GM19025 (cell line): ENCODE data around the gene PLPPR5.
"Not testable (repeated sequence)": the region's sequence is repeated elsewhere in the genome, so short reads cannot be mapped to it uniquely, and the experiment has no call there.

Experiments
- ATAC-seq: cut with Tn5 transposase; IDR thresholded peaks from one replicate; pipeline ENCODE4 v1.9.1; 2021; ENCODE audit warnings: mild to moderate bottlenecking, low read depth, moderate library complexity; ENCODE audit not compliant: unreplicated experiment

The PLPPR5 gene

GRCh38 chr1:99004861-99005442 is at the start of gene PLPPR5:
TSS of gene PLPPR5 (minus strand) at chr1:99004861. CDS start at chr1:99004671, 190 bp downstream.
- no peak for ATAC-seq

GRCh38 chr1:99051611-99052283 is 47.1 kb upstream of the PLPPR5 start:
- ATAC-seq, result no peak

- no peak for ATAC-seq
Measured at GRCh38 chr1:99049745-99050144, 45.1 kb upstream of the PLPPR5 start.

- ATAC-seq, result not testable (repeated sequence)
Measured at GRCh38 chr1:99036746-99037145, 32.1 kb upstream of the PLPPR5 start.

GRCh38 chr1:99018313-99018712 is 13.7 kb upstream of the PLPPR5 start:
- no peak for ATAC-seq

- no peak for ATAC-seq
Measured at GRCh38 chr1:99017655-99018054, 13.0 kb upstream of the PLPPR5 start.

GRCh38 chr1:99010679-99011078 is 6.0 kb upstream of the PLPPR5 start:
- no peak for ATAC-seq

GRCh38 chr1:99007366-99007765 is 2.7 kb upstream of the PLPPR5 start:
- no peak for ATAC-seq

GRCh38 chr1:99005537-99005942 is 879 bp upstream of the PLPPR5 start:
- no peak for ATAC-seq

GRCh38 chr1:99004254-99004860 is 304 bp downstream of the PLPPR5 start:
- no peak for ATAC-seq

- no peak for ATAC-seq
Measured at GRCh38 chr1:99003581-99004253, 944 bp downstream of the PLPPR5 start.

- no peak for ATAC-seq
Measured at GRCh38 chr1:98992844-98993243, 11.8 kb downstream of the PLPPR5 start.

- ATAC-seq, result no peak
Measured at GRCh38 chr1:98991127-98992012, 13.3 kb downstream of the PLPPR5 start.

- ATAC-seq, result no peak
Measured at GRCh38 chr1:98989556-98989907, 15.1 kb downstream of the PLPPR5 start.

GRCh38 chr1:98988904-98989555 is 15.6 kb downstream of the PLPPR5 start:
- ATAC-seq, result no peak

- ATAC-seq, result no peak
Measured at GRCh38 chr1:98985687-98986086, 19.0 kb downstream of the PLPPR5 start.

GRCh38 chr1:98981917-98982513 is 22.6 kb downstream of the PLPPR5 start:
- ATAC-seq, result no peak

- no peak for ATAC-seq
Measured at GRCh38 chr1:98979463-98979862, 25.2 kb downstream of the PLPPR5 start.

GRCh38 chr1:98975810-98976209 is 28.9 kb downstream of the PLPPR5 start:
- ATAC-seq, result no peak

- ATAC-seq, result no peak
Measured at GRCh38 chr1:98975113-98975512, 29.5 kb downstream of the PLPPR5 start.
